ENCODE measurements around the gene PYDC1. TPM values are rescaled to one million over a fixed set of nuclear protein-coding genes. Genes with fewer than 3 reads are reported as not detected.
A peak's percentile ranks its signal among the peaks of the same experiment; 100 is the strongest.
"Not testable (repeated sequence)": the region's sequence is repeated elsewhere in the genome, so short reads cannot be mapped to it uniquely, and the experiment has no call there.

The PYDC1 gene
- total RNA-seq, 1 donor: not detected

DNA sequence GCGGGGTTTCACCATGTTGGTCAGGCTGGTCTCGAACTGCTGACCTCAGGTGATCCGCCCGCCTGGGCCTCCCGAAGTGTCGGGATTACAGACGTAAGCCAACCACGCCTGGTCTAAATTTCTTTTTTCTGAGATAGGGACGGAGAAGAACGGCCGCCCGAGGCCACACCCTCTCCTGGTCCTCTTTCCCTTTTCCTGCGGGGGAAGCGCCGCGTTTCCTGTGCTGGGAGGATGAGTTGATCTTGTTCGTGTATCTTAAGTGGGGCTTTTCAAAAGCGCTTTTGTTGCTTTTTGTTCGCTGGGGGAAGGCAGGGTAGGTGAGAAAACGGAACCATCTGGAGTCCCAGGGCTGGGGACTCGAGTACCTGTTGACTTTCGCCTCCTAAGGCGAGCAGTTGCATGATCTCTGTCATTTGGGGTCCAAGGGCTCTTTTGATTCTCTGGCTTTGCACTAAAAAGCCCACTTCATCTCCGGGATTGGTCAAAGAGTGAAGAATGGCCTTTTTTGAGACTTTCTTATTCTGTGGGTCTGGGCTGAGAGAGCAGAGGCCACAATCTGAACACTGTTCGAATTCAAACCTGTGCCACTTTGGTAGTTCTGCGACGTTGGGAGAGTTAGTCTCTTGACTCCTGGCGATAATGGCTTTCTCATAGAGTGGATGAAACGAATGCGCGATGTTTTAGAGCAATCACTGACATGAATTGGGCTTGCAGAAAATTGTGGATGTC is 35.7 kb downstream of the PYDC1 start:
- no peaks in the 10 kb centered on the region for H3K9me3 ChIP-seq (ENCODE audit: low read depth, low read length)
- H3K4me1 ChIP-seq (ENCODE audit: insufficient read depth, low read length): peaks cover 82% of the 10 kb centered on the region
- H3K27me3 ChIP-seq (ENCODE audit: insufficient read depth, low read length): no peaks in the 10 kb centered on the region
- peak overlapping the region; percentile 99 for H3K4me3 ChIP-seq (ENCODE audit: low read length)

GRCh38 chr16:31179747-31180459 is 37.0 kb downstream of the PYDC1 start, which contains the start of gene FUS:
Gene FUS (plus strand): TSS chr16:31180139. CDS start chr16:31180215, 76 bp downstream.
- H3K4me3 ChIP-seq (ENCODE audit: low read length): peak within 1 kb of the TSS; percentile 99
- no peaks in the 10 kb centered on the region for H3K27me3 ChIP-seq (ENCODE audit: insufficient read depth, low read length)
- H3K4me1 ChIP-seq (ENCODE audit: insufficient read depth, low read length): peaks cover 69% of the 10 kb centered on the region
- no peaks in the 10 kb centered on the region for H3K9me3 ChIP-seq (ENCODE audit: low read depth, low read length)

- Histone ChIP-seq H3K9me3 (ENCODE audit: low read depth, low read length) (no peaks in the 10 kb centered on the region), H3K27me3 (ENCODE audit: insufficient read depth, low read length) (no peaks in the 10 kb centered on the region), H3K4me3 (ENCODE audit: low read length) (peak overlapping the region; percentile 99), H3K4me1 (ENCODE audit: insufficient read depth, low read length) (peaks cover 63% of the 10 kb centered on the region)
Observed at GRCh38 chr16:31179219-31179746, 37.7 kb downstream of the PYDC1 start.

- Histone ChIP-seq H3K4me3 (ENCODE audit: low read length) (no peak overlapping the region), H3K4me1 (ENCODE audit: insufficient read depth, low read length) (peaks cover 42% of the 10 kb centered on the region), H3K9me3 (ENCODE audit: low read depth, low read length) (no peaks in the 10 kb centered on the region), H3K27me3 (ENCODE audit: insufficient read depth, low read length) (no peaks in the 10 kb centered on the region)
Observed at GRCh38 chr16:31177136-31177535, 39.8 kb downstream of the PYDC1 start.

- H3K9me3 ChIP-seq (ENCODE audit: low read depth, low read length); H3K4me1 ChIP-seq (ENCODE audit: insufficient read depth, low read length); H3K27me3 ChIP-seq (ENCODE audit: insufficient read depth, low read length); H3K4me3 ChIP-seq (ENCODE audit: low read length): not testable (repeated sequence)
Observed at GRCh38 chr16:31170048-31170447, 46.9 kb downstream of the PYDC1 start.

DNA sequence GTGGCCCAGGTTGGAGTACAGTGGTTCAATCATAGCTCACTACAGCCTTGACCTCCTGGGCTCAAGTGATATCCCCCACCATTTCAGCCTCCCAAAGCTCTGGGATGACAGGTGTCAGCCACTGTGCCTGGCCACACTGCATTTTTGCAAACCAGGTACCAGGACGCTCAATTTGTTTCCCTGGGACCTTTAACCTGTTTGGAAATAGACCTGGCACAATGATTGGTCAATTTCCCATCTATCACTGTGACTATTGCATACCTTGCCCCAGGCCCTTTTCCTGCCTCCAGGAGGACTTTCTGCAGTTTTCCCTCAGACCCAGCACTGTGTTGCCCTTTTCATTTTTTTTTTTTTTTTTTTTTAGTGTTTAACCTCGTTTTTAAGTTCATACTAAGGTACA is 48.1 kb downstream of the PYDC1 start:
- Histone ChIP-seq H3K4me3 (ENCODE audit: low read length) (no peak overlapping the region), H3K27me3 (ENCODE audit: insufficient read depth, low read length) (no peaks in the 10 kb centered on the region), H3K9me3 (ENCODE audit: low read depth, low read length) (no peaks in the 10 kb centered on the region), H3K4me1 (ENCODE audit: insufficient read depth, low read length) (no peaks in the 10 kb centered on the region)

DNA sequence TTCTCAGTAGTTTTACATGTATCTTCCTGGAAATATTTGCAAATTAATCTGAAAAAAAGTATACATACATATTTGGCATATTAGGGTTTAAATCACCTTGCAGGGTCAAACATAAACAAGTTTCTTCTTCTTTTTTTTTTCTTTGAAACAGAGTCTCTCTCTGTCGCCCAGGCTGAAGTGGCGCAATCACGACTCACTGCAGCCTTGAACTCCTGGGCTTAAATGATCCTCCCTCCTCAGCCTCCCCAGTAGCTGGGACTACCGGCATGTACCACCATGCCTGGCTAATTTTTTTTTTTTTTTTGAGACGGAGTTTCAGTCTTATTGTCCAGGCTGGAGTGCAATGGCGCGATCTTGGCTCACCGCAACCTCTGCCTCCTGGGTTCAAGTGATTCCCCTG is 49.6 kb downstream of the PYDC1 start:
- Histone ChIP-seq H3K4me3 (ENCODE audit: low read length) (no peak overlapping the region), H3K27me3 (ENCODE audit: insufficient read depth, low read length) (no peaks in the 10 kb centered on the region), H3K9me3 (ENCODE audit: low read depth, low read length) (no peaks in the 10 kb centered on the region), H3K4me1 (ENCODE audit: insufficient read depth, low read length) (no peaks in the 10 kb centered on the region)

Other genes starting within 250 kb of the PYDC1 start
- gene HSD3B7, start 231.9 kb downstream of the PYDC1 start, total RNA-seq: 0.73 TPM
- 0.63 TPM for gene STX1B, start 206.5 kb downstream of the PYDC1 start, total RNA-seq
- gene STX4, start 183.6 kb downstream of the PYDC1 start, total RNA-seq: 16.5 TPM
- gene ZNF668, start 142.9 kb downstream of the PYDC1 start, total RNA-seq: 10.7 TPM
- gene ZNF646, start 142.7 kb downstream of the PYDC1 start, total RNA-seq: 9.6 TPM
- gene PRSS53, start 128.2 kb downstream of the PYDC1 start, total RNA-seq: 1.0 TPM
- gene VKORC1, start 122.3 kb downstream of the PYDC1 start, total RNA-seq: 27.1 TPM
- 11.0 TPM for gene BCKDK, start 108.7 kb downstream of the PYDC1 start, total RNA-seq
- 76.5 TPM for gene KAT8, start 99.5 kb downstream of the PYDC1 start, total RNA-seq
- not detected for gene PRSS8, start 81.4 kb downstream of the PYDC1 start, total RNA-seq
- gene PRSS36, start 67.1 kb downstream of the PYDC1 start, total RNA-seq: 1.2 TPM
- gene FUS, start 37.0 kb downstream of the PYDC1 start, total RNA-seq: 183 TPM
- 93.3 TPM for gene PYCARD, start 14.4 kb downstream of the PYDC1 start, total RNA-seq
- 0.10 TPM for gene TRIM72, start 3.0 kb downstream of the PYDC1 start, total RNA-seq
- 127 TPM for gene ITGAM, start 42.8 kb upstream of the PYDC1 start, total RNA-seq
- 190 TPM for gene ITGAX, start 138.0 kb upstream of the PYDC1 start, total RNA-seq
- gene ITGAD, start 176.2 kb upstream of the PYDC1 start, total RNA-seq: under 0.01 TPM
- gene COX6A2, start 211.2 kb upstream of the PYDC1 start, total RNA-seq: not detected
- not detected for gene ZNF843, start 225.7 kb upstream of the PYDC1 start, total RNA-seq
- gene ARMC5, start 242.4 kb upstream of the PYDC1 start, total RNA-seq: 9.2 TPM

Data from mononuclear cell (primary cell).